K562 (cell line): ENCODE data around the gene VWF. TPM values are rescaled to one million over a fixed set of nuclear protein-coding genes. Genes with fewer than 3 reads are reported as not detected.

Experiments
- ATAC-seq: fragments of 200-7000 bp; cut with Tn5 transposase; 3 replicates; pipeline ENCODE4 v1.9.1; 2020; ENCODE audit warnings: moderate library complexity
- BruUV-seq: library from RNA; stranded (reverse); fragments of 400-500 nt; replicated peaks from 2 replicates; lab custom pipeline; 2021; lab: Mats Ljungman, UMichigan
- CTCF ChIA-PET: fragments of 300-600 bp; formaldehyde crosslinking; extraction: SDS; loops from one replicate; lab custom pipeline; 2021; ENCODE audit warnings: low intra/inter-chr PET ratio; lab: Yijun Ruan, JAX
- POLR2A ChIA-PET: fragments of 300-600, 350-650 bp; sonication (Branson Sonifier 250); formaldehyde crosslinking; extraction: SDS; loops from one replicate; lab custom pipeline; 2021; ENCODE audit warnings: antibody characterized with exemption, inconsistent platforms; lab: Yijun Ruan, JAX
- DNase-seq, 4 experiments: peaks; one replicate each; pipeline versions ENCODE4 v3.0.0 to v3.0.0-alpha.2; 2011 to 2018; ENCODE audit warnings: low spot score in 3 of 4, mixed read lengths in 3 of 4; ENCODE audit errors: extremely low read depth in 1 of 4
- FAIRE-seq: peaks from 2 replicates; lab custom pipeline; 2011; peaks lifted over from hg19 to GRCh38; lab: Jason Lieb, UNC
- H2AFZ ChIP-seq: 2 replicates; pipeline ENCODE4 v1.6.0; 2011; ENCODE audit warnings: low read depth, low read length, control low read depth, inconsistent platforms
- H3K27ac ChIP-seq: fragments of 200-600 bp; 3 replicates; pipeline ENCODE4 v1.8.0; 2011; ENCODE audit warnings: low read depth, mild to moderate bottlenecking, control low read depth, inconsistent platforms, low read length, moderate library complexity, mixed read lengths; ENCODE audit errors: extremely low read depth
- H3K27me3 ChIP-seq, 2 experiments: fragments of 300-600 bp in 1 of 2; 2 replicates in 1 of 2; 3 replicates in 1 of 2; pipeline versions ENCODE4 v1.6.0 to v1.8.0; 2011; ENCODE audit warnings: inconsistent platforms in 2 of 2, low read length in 2 of 2, mild to moderate bottlenecking in 1 of 2, mixed read lengths in 1 of 2, moderate library complexity in 1 of 2; ENCODE audit not compliant: control insufficient read depth in 2 of 2, insufficient read depth in 2 of 2
- H3K36me3 ChIP-seq: fragments of 300-600 bp; 3 replicates; pipeline ENCODE4 v1.8.0; 2011; ENCODE audit warnings: mild to moderate bottlenecking, low read length, inconsistent platforms; ENCODE audit not compliant: control insufficient read depth, insufficient read depth
- H3K4me1 ChIP-seq, 2 experiments: fragments of 200-600 bp in 1 of 2; replicated peaks in 1 of 2; 2 replicates in 1 of 2; 3 replicates in 1 of 2; pipeline versions ENCODE4 v1.5.1 to v1.8.0; 2011; ENCODE audit warnings: inconsistent platforms in 2 of 2, low read length in 2 of 2, mild to moderate bottlenecking in 1 of 2, mixed read lengths in 1 of 2, moderate library complexity in 1 of 2; ENCODE audit not compliant: control insufficient read depth in 2 of 2, insufficient read depth in 2 of 2
- H3K4me2 ChIP-seq: 2 replicates; pipeline ENCODE4 v1.6.1; 2011; ENCODE audit warnings: low read length, control low read depth, inconsistent platforms, mixed read lengths; ENCODE audit not compliant: insufficient read depth
- H3K4me3 ChIP-seq: fragments of 200-600 bp; sonication (generic), shearing (Covaris generic); 2 replicates; pipeline ENCODE4 v1.5.1; 2016; ENCODE audit warnings: control low read depth, inconsistent platforms
- H3K79me2 ChIP-seq: fragments of 200-600 bp; 3 replicates; pipeline ENCODE4 v1.8.0; 2011; ENCODE audit warnings: low read length, inconsistent platforms; ENCODE audit not compliant: control insufficient read depth, insufficient read depth
- H3K9ac ChIP-seq, 2 experiments: 2 replicates each; pipeline versions ENCODE4 v1.6.0 to v1.6.1; 2011; ENCODE audit warnings: low read depth in 2 of 2, low read length in 2 of 2, control low read depth in 1 of 2, inconsistent platforms in 1 of 2, mild to moderate bottlenecking in 1 of 2, mixed read lengths in 1 of 2; ENCODE audit not compliant: insufficient read depth in 1 of 2
- H3K9me1 ChIP-seq: one replicate; pipeline ENCODE4 v1.6.0; 2011; ENCODE audit warnings: inconsistent platforms, mild to moderate bottlenecking, low read length, moderate library complexity; ENCODE audit not compliant: control insufficient read depth, insufficient read depth
- H3K9me3 ChIP-seq: replicated peaks from 2 replicates; pipeline ENCODE4 v1.5.1; 2011; ENCODE audit warnings: low read depth, low read length, inconsistent platforms; ENCODE audit not compliant: control insufficient read depth, insufficient read depth
- H4K20me1 ChIP-seq: replicated peaks from 2 replicates; pipeline ENCODE4 v1.6.1; 2011; ENCODE audit warnings: low read length, inconsistent platforms, mixed read lengths; ENCODE audit not compliant: control insufficient read depth, insufficient read depth
- BRD9 ChIP-seq: fragments of 450-650 bp; IDR thresholded peaks from 2 replicates; pipeline ENCODE4 v1.6.1; 2018; ENCODE audit warnings: low read depth; ENCODE audit not compliant: partially characterized antibody
- CREB1 ChIP-seq, 2 experiments: sonication (generic) in 1 of 2; formaldehyde crosslinking in 1 of 2; IDR thresholded peaks; 2 replicates each; pipeline versions ENCODE4 v1.6.1 to v1.8.0; 2012 to 2022; ENCODE audit warnings: inconsistent platforms in 1 of 2, mild to moderate bottlenecking in 1 of 2, missing genetic modification reagents in 1 of 2, moderate library complexity in 1 of 2
- LEF1 ChIP-seq: fragments of 450-650 bp; IDR thresholded peaks from 2 replicates; pipeline ENCODE4 v1.6.1; 2016; ENCODE audit warnings: mild to moderate bottlenecking
- NRF1 ChIP-seq, 2 experiments: fragments of 450-650 bp; IDR thresholded peaks in 1 of 2; conservative IDR thresholded peaks in 1 of 2; 2 replicates each; pipeline ENCODE4 v1.6.1; 2014; ENCODE audit warnings: mild to moderate bottlenecking in 2 of 2
- SREBF1 ChIP-seq: fragments of 150-350 bp; IDR thresholded peaks from 2 replicates; pipeline ENCODE4 v1.6.1; 2014; ENCODE audit warnings: antibody characterized with exemption, low read depth, low read length, borderline replicate concordance
- WGBS: fragments of 100-300 bp; shearing (Covaris generic); methylation state at CpG from one replicate; pipeline ENCODE4 v1.1.6; 2016; ENCODE audit warnings: low coverage, mixed read lengths; ENCODE audit not compliant: insufficient coverage; ENCODE audit errors: missing lambda C conversion rate; 5-methylcytosine and 5-hydroxymethylcytosine counted together
- in situ Hi-C: fragments of 300-500 bp; cut with MboI; formaldehyde crosslinking; loops from 4 replicates; pipeline ENCODE4 v1.15.0; 2018; ENCODE audit warnings: inconsistent platforms, mixed read lengths
- intact Hi-C: fragments of 100-400 bp; cut with micrococcal nuclease; formaldehyde crosslinking; loops from 2 replicates; pipeline ENCODE4 v1.14.2; 2022
- polyA plus RNA-seq, 8 experiments: library from polyadenylated mRNA; depleted of rRNA in 4 of 8; stranded (reverse) in 5 of 8; unstranded in 3 of 8; fragments of >200 nt; fragmentation: Nextera tagmentation in 2 of 8; fragmentation: Illumina TruSeq in 1 of 8; extraction: Ambion mirVana in 2 of 8; extraction: Trizol in 1 of 8; gene quantifications; 2 replicates each; pipeline versions ENCODE4 v1.2.1 to v1.2.3, GENCODE V29; 2011 to 2014; ENCODE audit warnings: inconsistent platforms in 1 of 8, missing spikeins in 1 of 8
- total RNA-seq, 7 experiments: library from RNA; depleted of rRNA in 6 of 7; stranded (reverse); fragments of >200 nt in 6 of 7; fragmentation: Illumina TruSeq in 2 of 7; extraction: Trizol in 2 of 7; gene quantifications; 2 replicates each; pipeline versions ENCODE4 v1.2.1 to v1.2.3, GENCODE V29; 2011 to 2021; ENCODE audit warnings: low replicate concordance in 1 of 7
- TF ChIP-seq, protein P1 (sequence below): fragments of 450-650 bp; conservative IDR thresholded peaks from 2 replicates; pipeline ENCODE4 v1.6.1; 2016; ENCODE audit warnings: missing genetic modification characterization, low read depth, mild to moderate bottlenecking, missing compliant biosample characterization, moderate library complexity

Gene VWF
- total and polyA plus RNA-seq, 9 of the 15 experiments (the other 6 are each of a cell fraction or from before 2014, with no cell fraction given): 0.53 TPM; not detected in 8

DNA sequence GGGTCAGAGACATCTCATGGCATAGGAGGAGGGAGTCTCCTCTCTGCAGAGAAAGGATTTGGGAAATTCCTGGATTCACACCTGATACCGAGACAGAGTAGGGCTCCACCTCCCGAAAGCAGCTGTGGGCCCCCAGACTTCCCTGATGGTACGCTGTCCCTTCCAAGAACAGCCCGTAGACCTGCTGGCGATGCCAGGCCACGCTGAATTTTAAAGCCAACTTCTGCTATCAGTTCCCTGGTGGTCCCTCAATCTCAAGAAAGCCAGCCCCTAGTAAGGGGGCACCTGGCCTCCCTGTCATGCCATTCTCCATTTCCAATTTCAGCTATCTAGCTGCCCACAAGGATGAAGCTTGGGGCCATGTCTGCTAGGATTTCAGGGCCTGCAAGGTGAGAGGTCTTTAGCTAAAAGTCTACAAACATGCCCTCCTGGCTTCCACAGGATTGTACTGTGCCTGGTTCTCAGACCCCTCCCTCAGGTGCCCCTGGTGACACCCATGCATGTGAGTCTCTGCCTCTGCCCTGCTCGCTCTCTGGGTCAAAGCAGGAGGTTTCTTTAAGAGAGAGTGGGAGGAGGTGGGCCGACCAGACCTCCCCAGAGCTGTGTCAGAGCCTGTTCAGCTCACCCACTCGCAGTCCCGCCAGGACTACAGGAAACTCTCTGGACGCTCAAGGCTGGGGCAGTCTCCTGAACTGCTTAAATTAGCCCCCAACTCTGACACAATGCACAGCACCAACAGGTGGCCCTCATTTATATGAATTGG, 209.9 kb downstream of the VWF start (continued):
- TF ChIP-seq, protein P1, sequence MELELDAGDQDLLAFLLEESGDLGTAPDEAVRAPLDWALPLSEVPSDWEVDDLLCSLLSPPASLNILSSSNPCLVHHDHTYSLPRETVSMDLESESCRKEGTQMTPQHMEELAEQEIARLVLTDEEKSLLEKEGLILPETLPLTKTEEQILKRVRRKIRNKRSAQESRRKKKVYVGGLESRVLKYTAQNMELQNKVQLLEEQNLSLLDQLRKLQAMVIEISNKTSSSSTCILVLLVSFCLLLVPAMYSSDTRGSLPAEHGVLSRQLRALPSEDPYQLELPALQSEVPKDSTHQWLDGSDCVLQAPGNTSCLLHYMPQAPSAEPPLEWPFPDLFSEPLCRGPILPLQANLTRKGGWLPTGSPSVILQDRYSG (tag): no peak
- TF ChIP-seq, all 486 proteins: peak for 0

GRCh38 chr12:5913387-5913786, 211.1 kb downstream of the VWF start:
- no peaks in the 10 kb centered on the region for H3K36me3 ChIP-seq
- TF ChIP-seq LEF1: no peak
- TF ChIP-seq CREB1 (IDR thresholded peaks at IDR 0.05): no peak
- no peak for TF ChIP-seq CREB1 (CRISPR knock-in tag; IDR thresholded peaks at IDR 0.05)
- no peak for TF ChIP-seq BRD9
- no peak for TF ChIP-seq NRF1 (conservative IDR thresholded peaks at IDR 0.05 in 1 of 2, IDR thresholded peaks at IDR 0.05 in 1 of 2)
- no peak for TF ChIP-seq SREBF1
- H3K27me3 ChIP-seq: peaks cover 0 to 19% of the 10 kb centered on the region in 2 experiments; a peak in 2 of 5 replicates
- no peaks in the 10 kb centered on the region for H3K9me1 ChIP-seq
- no peak overlapping the region for H3K4me3 ChIP-seq
- no peak for FAIRE-seq
- no peak overlapping the region for H3K4me2 ChIP-seq
- CTCF ChIA-PET: interaction anchor here (1.3 kb wide), 1 partner anchor 125 kb away, joined by 7 read pairs; no protein-coding TSS in a partner anchor
- H3K4me1 ChIP-seq: no peaks in the 10 kb centered on the region
- no peaks in the 10 kb centered on the region for H3K79me2 ChIP-seq
- H3K9ac ChIP-seq: no peak overlapping the region
- in situ Hi-C loops: no loop called here
- H2AFZ ChIP-seq: no peak overlapping the region
- intact Hi-C loops: loop anchor here (2.0 kb wide), 1 partner anchor 125 kb away; no protein-coding TSS in a partner anchor
- H3K27ac ChIP-seq: no peak overlapping the region
- H4K20me1 ChIP-seq: no peaks in the 10 kb centered on the region
- no peak for DNase-seq
- H3K9me3 ChIP-seq: no peaks in the 10 kb centered on the region
- no peak for ATAC-seq
- POLR2A ChIA-PET: no interaction called here
- no TSS peak for BruUV-seq
- WGBS: 5% methylated on average over 7 of the region's 9 CpGs
